HS-27A (cell line): Measurements from ENCODE around the gene ELANE.
"Not testable (repeated sequence)": the region's sequence is repeated elsewhere in the genome, so short reads cannot be mapped to it uniquely, and the experiment has no call there.

Source experiments
- DNase-seq: peaks from one replicate; pipeline ENCODE4 v3.0.0-alpha.2; 2012; ENCODE audit warnings: low read depth, missing footprints

Gene ELANE

GRCh38 chr19:814152-815078, 37.7 kb upstream of the ELANE start:
- no peak for DNase-seq

GRCh38 chr19:815079-815774, 36.9 kb upstream of the ELANE start:
- no peak for DNase-seq

GRCh38 chr19:815775-816499, 36.2 kb upstream of the ELANE start:
- no peak for DNase-seq

GRCh38 chr19:816500-816857, 35.6 kb upstream of the ELANE start:
- DNase-seq, result no peak

GRCh38 chr19:820212-820611, 31.9 kb upstream of the ELANE start:
- DNase-seq, result not testable (repeated sequence)

GRCh38 chr19:821231-821824, 30.8 kb upstream of the ELANE start:
- no peak for DNase-seq

GRCh38 chr19:821825-822503, 30.1 kb upstream of the ELANE start, which contains the start of gene PLPPR3:
Gene PLPPR3 (minus strand): TSS chr19:821955. CDS start chr19:821559, 396 bp downstream.
- no peak for DNase-seq

GRCh38 chr19:823565-824121, 28.5 kb upstream of the ELANE start:
- no peak for DNase-seq

GRCh38 chr19:824885-825284, 27.2 kb upstream of the ELANE start:
- no peak for DNase-seq

- no peak for DNase-seq
Observed at GRCh38 chr19:825897-826644, 26.0 kb upstream of the ELANE start.

GRCh38 chr19:827314-827709, 24.8 kb upstream of the ELANE start:
- no peak for DNase-seq

- no peak for DNase-seq
Observed at GRCh38 chr19:827710-828321, 24.3 kb upstream of the ELANE start, which contains the start of gene AZU1. Gene AZU1 (plus strand): TSS chr19:827837. CDS start chr19:827847, 10 bp downstream.

- no peak for DNase-seq
Observed at GRCh38 chr19:829129-829758, 22.9 kb upstream of the ELANE start.

GRCh38 chr19:831407-832369, 20.4 kb upstream of the ELANE start:
- no peak for DNase-seq

GRCh38 chr19:834216-834615, 17.9 kb upstream of the ELANE start:
- no peak for DNase-seq

GRCh38 chr19:835210-835810, 16.8 kb upstream of the ELANE start:
- no peak for DNase-seq

GRCh38 chr19:840519-841206, 11.4 kb upstream of the ELANE start, which contains the start of gene PRTN3:
Gene PRTN3 (plus strand): TSS chr19:840999. CDS start chr19:841009, 10 bp downstream.
- no peak for DNase-seq
